HepG2 (cell line): ENCODE results near the gene EIF2S2. TPM values are rescaled to one million over a fixed set of nuclear protein-coding genes. Genes with fewer than 3 reads are reported as not detected.

ENCODE experiments used
- HINFP ChIP-seq: sonication (generic); formaldehyde crosslinking; IDR thresholded peaks from 2 replicates; pipeline ENCODE4 v1.4.0; 2020; ENCODE audit warnings: low read depth, mild to moderate bottlenecking, missing genetic modification reagents
- HMGA1 ChIP-seq: sonication (generic); formaldehyde crosslinking; conservative IDR thresholded peaks from 2 replicates; pipeline ENCODE4 v1.4.0; 2020; ENCODE audit warnings: missing genetic modification reagents
- HNF1A ChIP-seq, 2 experiments: sonication (generic) in 1 of 2; formaldehyde crosslinking in 1 of 2; IDR thresholded peaks; 2 replicates each; pipeline versions ENCODE4 v1.4.0 to v1.6.1; 2016 to 2020; ENCODE audit warnings: borderline replicate concordance in 1 of 2, low read depth in 1 of 2, mild to moderate bottlenecking in 1 of 2, missing genetic modification reagents in 1 of 2
- HOXD1 ChIP-seq: sonication (generic); formaldehyde crosslinking; IDR thresholded peaks from 2 replicates; pipeline ENCODE4 v1.5.0; 2020; ENCODE audit warnings: missing genetic modification reagents
- IKZF1 ChIP-seq: fragments of 450-650 bp; IDR thresholded peaks from 2 replicates; pipeline ENCODE4 v1.7.1; 2016
- MEIS2 ChIP-seq: sonication (generic); formaldehyde crosslinking; IDR thresholded peaks from 2 replicates; pipeline ENCODE4 v1.9.0; 2021; ENCODE audit warnings: mild to moderate bottlenecking, missing genetic modification reagents
- MLLT10 ChIP-seq: sonication (generic); formaldehyde crosslinking; IDR thresholded peaks from 2 replicates; pipeline ENCODE4 v1.4.0; 2020; ENCODE audit warnings: missing genetic modification reagents
- NCOA1 ChIP-seq: sonication (generic); formaldehyde crosslinking; IDR thresholded peaks from 2 replicates; pipeline ENCODE4 v1.9.0; 2021; ENCODE audit warnings: missing genetic modification reagents
- TEAD2 ChIP-seq: sonication (generic); formaldehyde crosslinking; IDR thresholded peaks from 2 replicates; pipeline ENCODE4 v1.9.0; 2021; ENCODE audit warnings: missing genetic modification reagents
- U2AF1 ChIP-seq: fragments of 200-400 bp; formaldehyde crosslinking; optimal IDR thresholded peaks from 2 replicates; pipeline ENCODE3; 2017; ENCODE audit warnings: mild to moderate bottlenecking, low read depth, low read length
- ZBTB44 ChIP-seq: sonication (generic); formaldehyde crosslinking; IDR thresholded peaks from 2 replicates; pipeline ENCODE4 v1.4.0; 2020; ENCODE audit warnings: missing genetic modification reagents
- ZFP36 ChIP-seq: fragments of 150-350 bp; IDR thresholded peaks from 2 replicates; pipeline ENCODE4 v1.6.1; 2018; ENCODE audit warnings: borderline replicate concordance, low read length, low read depth; ENCODE audit not compliant: partially characterized antibody
- ZHX2 ChIP-seq, 2 experiments: sonication (generic) in 1 of 2; formaldehyde crosslinking in 1 of 2; IDR thresholded peaks; 2 replicates each; pipeline versions ENCODE4 v1.6.1 to v1.9.0; 2014 to 2022; ENCODE audit warnings: antibody characterized with exemption in 1 of 2, borderline replicate concordance in 1 of 2, inconsistent platforms in 1 of 2, low read depth in 1 of 2, missing genetic modification reagents in 1 of 2
- ZNF569 ChIP-seq: sonication (generic); formaldehyde crosslinking; IDR thresholded peaks from 2 replicates; pipeline ENCODE4 v1.5.0; 2020; ENCODE audit warnings: mild to moderate bottlenecking, missing genetic modification reagents, moderate library complexity, borderline replicate concordance
- ZNF598 ChIP-seq: sonication (generic); formaldehyde crosslinking; IDR thresholded peaks from 2 replicates; pipeline ENCODE4 v1.5.1; 2020; ENCODE audit warnings: mild to moderate bottlenecking, missing genetic modification reagents, borderline replicate concordance
- ZNF619 ChIP-seq: sonication (generic); formaldehyde crosslinking; IDR thresholded peaks from 2 replicates; pipeline ENCODE4 v1.4.0; 2020; ENCODE audit warnings: mild to moderate bottlenecking, missing genetic modification reagents
- polyA plus RNA-seq, 8 experiments: library from polyadenylated mRNA; depleted of rRNA in 3 of 8; stranded (reverse) in 7 of 8; unstranded in 1 of 8; fragments of >200 nt; fragmentation: Illumina TruSeq in 4 of 8; extraction: Trizol in 4 of 8; gene quantifications; 2 replicates each; pipeline versions ENCODE4 v1.2.1 to v1.2.3, GENCODE V29; 2011 to 2016; ENCODE audit warnings: low read depth in 4 of 8, missing spikeins in 1 of 8, mixed read lengths in 1 of 8; ENCODE audit not compliant: insufficient read depth in 1 of 8
- total RNA-seq, 5 experiments: library from RNA; depleted of rRNA; stranded (reverse); fragments of >200 nt; fragmentation: Illumina TruSeq; extraction: Trizol; gene quantifications; 2 replicates each; pipeline ENCODE4 v1.2.3, GENCODE V29; 2016; ENCODE audit warnings: low read depth in 1 of 5

EIF2S2 gene
- total and polyA plus RNA-seq, 2 of the 13 experiments (the other 11 are each of a cell fraction or from before 2014, with no cell fraction given), result 126 to 213 TPM

- TF ChIP-seq U2AF1, result no peak
- no peak for TF ChIP-seq ZNF569
- TF ChIP-seq HNF1A (IDR thresholded peaks at IDR 0.05; ENCODE audit: low read depth), result no peak
- no peak for TF ChIP-seq HNF1A (CRISPR knock-in tag; IDR thresholded peaks at IDR 0.05; ENCODE audit: borderline replicate concordance)
- no peak for TF ChIP-seq MLLT10 (CRISPR knock-in tag)
- no peak for TF ChIP-seq NCOA1
- no peak for TF ChIP-seq ZBTB44 (CRISPR knock-in tag)
- TF ChIP-seq HOXD1 (CRISPR knock-in tag), result no peak
- TF ChIP-seq HMGA1 (CRISPR knock-in tag), result no peak
- TF ChIP-seq IKZF1, result no peak
- TF ChIP-seq ZFP36, result no peak
- TF ChIP-seq ZHX2 (IDR thresholded peaks at IDR 0.05; ENCODE audit: low read depth), result no peak
- TF ChIP-seq ZHX2 (CRISPR knock-in tag; IDR thresholded peaks at IDR 0.05; ENCODE audit: borderline replicate concordance), result no peak
- no peak for TF ChIP-seq ZNF619 (CRISPR knock-in tag)
- TF ChIP-seq ZNF598 (CRISPR knock-in tag), result no peak
- 0 out of 2 replicates have a peak, but pooled peaks have one; percentile 51 for TF ChIP-seq HINFP (CRISPR knock-in tag)
- no peak for TF ChIP-seq MEIS2 (CRISPR knock-in tag)
- no peak for TF ChIP-seq TEAD2 (CRISPR knock-in tag)
Measured at GRCh38 chr20:34129518-34130162, 17.6 kb upstream of the EIF2S2 start (continued).
